GM19324 (cell line): Measurements from ENCODE around the gene CBR1.
A peak's percentile ranks its signal among the peaks of the same experiment; 100 is the strongest.

Experiments
- ATAC-seq: cut with Tn5 transposase; IDR thresholded peaks from one replicate; pipeline ENCODE4 v1.9.1; 2021; ENCODE audit warnings: mild to moderate bottlenecking, moderate library complexity; ENCODE audit not compliant: unreplicated experiment, low FRiP score

CBR1 gene

DNA sequence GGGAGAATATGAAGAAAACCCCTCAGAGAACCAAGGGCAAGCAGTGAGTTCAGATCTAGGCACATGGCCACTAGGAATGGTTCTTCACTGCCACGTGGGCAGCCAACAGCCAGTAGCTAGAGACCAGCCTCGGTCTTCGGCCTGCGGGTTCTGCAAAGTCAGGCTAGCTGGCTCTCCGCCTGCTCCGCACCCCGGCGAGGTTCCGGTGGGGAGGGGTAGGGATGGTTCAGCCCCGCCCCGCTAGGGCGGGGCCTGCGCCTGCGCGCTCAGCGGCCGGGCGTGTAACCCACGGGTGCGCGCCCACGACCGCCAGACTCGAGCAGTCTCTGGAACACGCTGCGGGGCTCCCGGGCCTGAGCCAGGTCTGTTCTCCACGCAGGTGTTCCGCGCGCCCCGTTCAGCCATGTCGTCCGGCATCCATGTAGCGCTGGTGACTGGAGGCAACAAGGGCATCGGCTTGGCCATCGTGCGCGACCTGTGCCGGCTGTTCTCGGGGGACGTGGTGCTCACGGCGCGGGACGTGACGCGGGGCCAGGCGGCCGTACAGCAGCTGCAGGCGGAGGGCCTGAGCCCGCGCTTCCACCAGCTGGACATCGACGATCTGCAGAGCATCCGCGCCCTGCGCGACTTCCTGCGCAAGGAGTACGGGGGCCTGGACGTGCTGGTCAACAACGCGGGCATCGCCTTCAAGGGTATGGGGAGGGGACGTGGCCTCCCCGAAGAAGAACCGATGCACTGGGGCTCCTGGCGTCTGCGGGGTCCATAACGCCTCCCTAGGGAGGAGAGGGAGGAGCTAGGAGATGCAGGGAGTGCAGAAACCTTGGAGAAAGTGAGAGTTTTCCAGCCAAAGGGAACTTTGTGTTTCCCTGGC is at the start of gene CBR1:
Gene CBR1 (plus strand): TSS at position 312 of the 871 bp plus-strand sequence. CDS start 92 bp downstream, at position 404.
- ATAC-seq = peak; percentile 92

DNA sequence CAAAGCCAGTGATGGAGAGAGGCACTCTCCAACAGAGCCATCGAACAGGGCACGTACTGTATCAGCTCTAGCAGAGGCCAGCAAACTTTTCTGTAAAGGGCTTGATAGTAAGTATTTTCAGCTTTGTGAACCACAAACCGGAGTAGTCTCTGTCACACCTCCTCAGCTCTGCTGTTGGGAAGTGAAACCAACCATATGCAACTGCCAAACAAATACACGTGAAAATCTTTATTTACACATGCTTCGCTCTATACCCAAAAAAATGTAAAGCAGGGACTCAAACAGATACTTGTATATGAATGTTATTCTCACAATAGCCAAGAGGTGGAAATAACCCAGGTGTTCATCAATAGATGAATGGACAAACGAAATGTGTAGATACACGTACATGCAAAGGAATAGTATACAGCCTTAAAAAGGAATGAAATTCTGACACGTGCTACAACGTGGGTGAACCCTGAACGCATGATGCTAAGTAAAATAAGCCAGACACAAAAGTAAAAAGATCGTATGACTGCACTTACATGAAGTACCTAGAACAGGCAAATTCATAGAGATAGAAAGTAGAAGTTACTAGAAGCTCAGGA is 48.5 kb upstream of the CBR1 start:
- ATAC-seq = no peak

DNA sequence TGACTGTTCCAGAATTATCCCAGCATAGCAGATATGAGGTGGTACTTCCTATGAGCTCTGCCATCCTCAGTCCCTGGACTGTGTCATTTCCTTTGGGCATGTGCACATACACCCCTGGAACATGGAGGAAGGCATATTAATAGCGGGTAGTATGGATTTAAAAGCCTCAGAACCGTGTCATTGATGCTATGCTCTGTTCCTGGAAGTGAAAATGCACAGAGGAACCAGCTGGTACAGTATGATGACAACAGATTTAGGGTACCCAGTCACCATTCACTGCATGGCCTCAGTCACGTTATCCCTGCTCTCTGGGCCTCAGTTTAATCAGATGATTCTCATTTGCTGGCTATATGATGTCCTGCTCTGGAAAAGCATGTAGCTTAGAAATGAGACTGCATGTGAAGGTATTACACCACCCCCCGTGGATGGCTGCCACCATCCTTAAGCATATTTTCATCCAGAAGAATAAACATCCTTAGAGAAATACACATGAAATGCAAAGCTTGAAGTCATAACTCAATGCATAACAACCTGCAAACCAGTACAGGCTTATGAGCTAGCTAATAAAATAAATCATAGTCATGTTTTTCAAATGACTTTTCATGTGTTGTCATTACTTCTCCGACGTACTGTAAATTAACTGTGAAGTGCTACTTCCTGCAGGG is 47.3 kb upstream of the CBR1 start:
- ATAC-seq = no peak

DNA sequence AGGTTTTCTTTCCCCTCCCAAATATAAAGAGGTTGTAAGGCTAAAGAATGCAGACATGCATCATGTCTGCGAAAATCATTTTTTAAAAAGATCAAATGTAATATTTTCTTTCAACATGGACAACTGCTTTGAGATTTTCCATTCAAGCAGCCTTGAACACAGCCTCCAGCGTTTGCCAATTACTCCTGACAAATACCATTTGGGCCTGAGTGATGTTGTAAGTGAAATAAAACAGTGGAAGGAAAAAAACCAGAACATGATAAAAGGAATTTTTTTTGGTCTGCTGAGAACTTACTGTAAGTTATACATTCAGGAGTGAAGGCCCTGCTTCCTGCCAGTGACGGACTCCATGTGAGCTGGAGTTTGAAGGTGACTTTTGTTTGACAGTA is 46.7 kb upstream of the CBR1 start:
- no peak for ATAC-seq

DNA sequence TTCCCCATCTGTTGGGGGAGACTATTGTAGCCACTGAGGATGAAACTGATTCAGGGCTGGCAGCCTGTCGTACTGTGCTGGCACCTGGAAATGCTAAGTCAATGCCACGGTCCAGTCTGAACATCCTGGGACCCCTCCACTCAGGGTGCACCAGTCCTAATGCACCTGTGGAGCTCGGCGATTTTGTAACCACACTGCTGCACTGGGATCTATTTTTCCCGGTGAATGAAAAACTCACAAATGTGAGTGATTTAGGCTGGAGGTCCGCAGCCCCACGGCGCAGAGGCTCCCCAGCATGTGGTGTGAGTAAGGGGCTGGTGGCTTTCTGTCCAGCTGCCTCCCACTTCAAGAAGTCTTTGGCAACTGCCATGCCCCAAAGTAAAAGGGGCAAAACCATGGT is 45.0 kb upstream of the CBR1 start:
- no peak for ATAC-seq

DNA sequence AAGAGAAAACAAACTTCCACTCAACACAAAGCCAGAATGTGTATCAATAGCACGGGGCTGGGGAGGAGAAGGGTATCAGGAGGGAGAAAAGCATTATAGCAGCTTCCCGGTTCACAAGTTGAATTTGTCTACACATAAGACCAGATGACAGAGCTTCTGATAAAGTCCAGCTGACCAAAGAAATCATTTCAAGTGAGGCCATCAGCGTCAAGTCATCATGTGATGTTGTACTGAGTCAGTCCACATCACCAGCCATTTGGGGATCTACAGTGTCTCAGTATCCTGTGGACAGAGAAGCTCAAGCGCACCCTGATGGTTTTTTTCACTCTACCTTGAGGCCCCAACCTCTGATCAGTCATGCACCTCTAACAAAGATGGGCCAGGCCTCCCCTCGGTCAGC is 42.5 kb upstream of the CBR1 start:
- ATAC-seq = no peak

DNA sequence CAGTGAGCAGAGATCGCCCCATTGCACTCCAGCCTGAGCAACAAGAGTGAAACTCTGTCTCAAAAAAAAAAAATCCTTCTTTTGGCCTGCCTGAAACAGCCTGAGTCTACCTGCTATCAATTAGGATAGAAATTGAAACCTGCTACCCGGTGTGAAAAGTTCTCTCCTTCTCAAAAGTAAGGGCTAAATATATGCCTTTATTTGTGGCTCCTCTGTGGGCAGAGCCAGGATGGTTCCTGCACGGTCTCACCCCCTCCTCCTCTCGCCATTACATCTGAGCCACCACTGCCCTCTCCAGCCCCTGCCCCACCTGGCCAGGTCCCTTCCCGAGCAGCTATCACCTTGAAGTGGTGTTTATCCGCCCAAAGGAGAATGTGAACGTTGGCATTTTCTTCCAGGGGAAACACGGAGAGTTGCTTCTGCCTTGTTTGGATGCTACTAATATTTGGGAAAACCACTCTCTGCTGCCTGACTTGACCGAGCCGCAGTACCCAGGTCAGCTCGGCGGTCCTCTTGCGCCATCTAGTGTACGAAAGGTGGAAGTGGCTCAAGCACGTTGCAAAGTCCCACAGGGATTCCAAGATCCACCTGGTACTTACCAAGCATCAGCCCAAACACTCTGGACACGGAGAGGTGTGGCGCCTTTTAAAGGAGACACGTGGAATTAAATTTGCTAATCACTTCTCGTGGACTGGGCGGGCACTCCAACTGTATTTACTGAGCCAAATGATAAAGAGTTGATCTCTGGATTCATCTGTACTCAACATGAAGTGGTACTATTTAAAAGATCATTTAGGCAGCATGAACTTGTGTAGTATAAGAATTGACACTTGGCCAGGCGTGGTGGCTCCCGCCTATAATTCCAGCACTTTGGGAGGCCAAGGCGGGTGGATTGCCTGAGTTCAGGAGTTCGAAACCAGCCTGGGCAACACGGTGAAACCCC is 41.4 kb upstream of the CBR1 start:
- peak; percentile 67 for ATAC-seq

DNA sequence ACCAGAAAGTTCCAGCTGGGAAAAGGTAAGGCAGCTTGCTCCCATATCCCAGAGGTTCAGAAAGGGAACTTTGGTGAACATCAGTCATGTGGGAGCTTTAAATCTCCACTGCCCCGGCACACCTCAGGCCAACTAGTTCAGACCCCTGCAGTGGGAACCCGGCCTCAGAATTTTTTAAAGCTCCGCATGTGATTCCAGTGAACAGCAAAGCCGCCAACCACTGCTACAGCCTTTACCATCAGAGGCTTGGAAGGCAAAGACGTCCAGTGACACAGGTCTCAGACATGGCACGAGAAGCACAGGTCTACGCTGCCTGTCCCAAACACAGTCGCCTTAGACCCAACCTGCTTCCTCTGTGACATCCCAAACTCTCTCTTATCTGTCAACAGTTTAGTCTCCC is 40.5 kb upstream of the CBR1 start:
- no peak for ATAC-seq

DNA sequence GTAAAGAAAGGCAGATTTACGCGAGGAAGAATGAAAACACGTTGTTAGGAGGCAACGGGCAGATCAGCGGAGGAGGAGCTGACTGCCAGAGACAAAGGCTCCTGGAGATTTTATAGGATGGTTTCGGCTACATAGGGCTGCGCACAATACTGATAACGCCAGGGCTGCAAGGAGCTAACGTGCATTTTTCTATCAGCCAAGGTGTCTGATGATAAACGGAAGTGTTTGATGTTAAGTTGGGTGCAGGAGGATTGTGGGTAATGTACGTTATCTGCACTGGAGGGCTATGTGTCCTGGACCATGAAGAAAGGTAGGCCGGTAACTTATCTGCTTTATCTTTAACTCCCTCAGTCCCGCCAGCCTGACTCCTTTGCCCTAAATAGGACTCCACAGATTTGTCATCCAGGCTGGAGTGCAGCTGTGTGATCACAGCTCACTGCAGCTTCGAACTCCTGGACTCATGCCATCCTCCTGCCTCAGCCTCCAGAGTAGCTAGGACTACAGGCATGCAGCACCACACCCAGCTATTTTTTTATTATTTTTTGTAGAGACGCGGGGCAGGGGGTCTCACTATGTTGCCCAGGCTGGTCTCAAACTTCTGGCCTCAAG is 39.1 kb upstream of the CBR1 start:
- no peak for ATAC-seq

DNA sequence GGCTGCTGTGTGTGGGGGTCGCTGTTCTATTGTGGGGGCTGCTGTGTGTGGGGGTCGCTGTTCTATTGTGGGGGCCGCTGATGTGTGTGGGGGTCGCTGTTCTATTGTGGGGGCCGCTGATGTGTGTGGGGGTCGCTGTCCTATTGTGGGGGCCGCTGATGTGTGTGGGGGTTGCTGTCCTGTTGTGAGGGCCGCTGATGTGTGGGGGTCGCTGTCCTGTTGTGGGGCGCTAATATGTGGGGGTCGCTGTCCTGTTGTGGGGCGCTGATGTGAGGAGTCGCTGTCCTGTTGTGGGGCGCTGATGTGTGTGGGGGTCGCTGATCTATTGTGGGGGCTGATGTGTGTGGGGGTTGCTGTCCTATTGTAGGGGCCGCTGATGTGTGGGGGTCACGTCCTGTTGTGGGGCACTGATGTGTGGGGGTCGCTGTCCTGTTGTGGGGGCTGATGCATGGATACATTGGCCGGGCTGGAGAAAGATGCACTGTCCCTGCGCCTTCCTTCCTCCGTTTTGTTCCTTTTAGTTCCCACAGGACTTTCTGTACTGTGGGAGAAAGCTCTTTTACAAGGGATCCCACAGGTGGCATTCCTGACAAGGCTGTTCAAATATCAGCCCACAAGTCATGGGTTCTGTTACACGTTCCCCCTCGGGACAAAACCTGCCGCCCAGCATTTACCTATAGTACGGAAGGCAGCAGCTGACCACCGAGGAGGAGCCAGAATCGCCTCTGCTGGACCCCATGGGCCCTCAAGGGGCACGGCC is 37.0 kb upstream of the CBR1 start:
- no peak for ATAC-seq

DNA sequence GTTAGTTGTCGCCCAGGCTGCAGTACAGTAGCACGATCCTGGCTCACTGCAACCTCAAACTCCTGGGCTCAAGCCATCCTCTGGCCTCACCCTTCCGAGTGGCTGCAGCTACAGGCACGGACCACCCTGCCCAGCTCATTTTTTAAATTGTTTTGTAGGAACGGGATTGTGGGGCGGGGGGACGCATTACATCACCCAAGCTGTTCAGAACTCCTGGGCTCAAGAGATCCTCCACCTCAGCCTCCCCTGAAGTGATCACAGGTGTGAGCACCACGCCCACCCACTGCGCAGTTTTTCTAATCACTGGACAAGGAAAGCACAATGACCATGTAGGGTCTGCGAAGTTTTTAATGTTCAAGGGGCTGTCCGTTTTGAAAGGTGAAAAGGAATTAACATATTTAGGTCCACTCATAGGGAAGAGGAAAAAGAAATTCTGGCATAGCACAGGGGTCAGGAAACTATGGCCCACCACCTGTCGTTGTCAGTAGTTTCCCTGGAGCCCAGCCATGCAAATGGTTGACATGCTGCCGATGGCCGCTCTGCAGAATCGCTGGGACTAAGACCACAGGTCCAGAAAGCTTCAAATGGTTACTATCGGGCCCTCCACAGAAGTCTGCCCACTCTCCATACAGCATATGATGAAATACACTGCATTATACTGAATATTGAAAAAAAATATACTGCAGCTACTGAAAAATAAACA is 35.5 kb upstream of the CBR1 start:
- ATAC-seq = no peak

DNA sequence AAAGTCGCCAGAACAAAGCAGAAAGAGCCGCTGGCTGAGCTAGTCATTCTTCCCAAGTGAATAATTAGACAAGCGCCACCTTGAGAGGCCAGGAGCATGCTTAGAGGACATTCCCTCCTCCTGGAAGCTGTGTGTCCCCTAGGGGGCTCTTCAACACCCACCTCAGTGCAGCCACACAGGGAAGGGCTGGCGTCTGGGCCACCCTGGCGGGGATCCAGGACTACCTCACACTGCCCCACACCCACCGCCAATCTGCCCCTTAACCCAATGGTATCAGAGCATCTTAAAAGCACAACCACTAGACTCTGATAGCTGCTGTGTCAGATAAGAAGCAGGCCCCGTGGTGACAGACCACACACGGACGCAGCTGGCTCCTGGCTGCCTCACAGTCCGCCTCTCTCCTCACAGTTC is 34.4 kb upstream of the CBR1 start:
- no peak for ATAC-seq

DNA sequence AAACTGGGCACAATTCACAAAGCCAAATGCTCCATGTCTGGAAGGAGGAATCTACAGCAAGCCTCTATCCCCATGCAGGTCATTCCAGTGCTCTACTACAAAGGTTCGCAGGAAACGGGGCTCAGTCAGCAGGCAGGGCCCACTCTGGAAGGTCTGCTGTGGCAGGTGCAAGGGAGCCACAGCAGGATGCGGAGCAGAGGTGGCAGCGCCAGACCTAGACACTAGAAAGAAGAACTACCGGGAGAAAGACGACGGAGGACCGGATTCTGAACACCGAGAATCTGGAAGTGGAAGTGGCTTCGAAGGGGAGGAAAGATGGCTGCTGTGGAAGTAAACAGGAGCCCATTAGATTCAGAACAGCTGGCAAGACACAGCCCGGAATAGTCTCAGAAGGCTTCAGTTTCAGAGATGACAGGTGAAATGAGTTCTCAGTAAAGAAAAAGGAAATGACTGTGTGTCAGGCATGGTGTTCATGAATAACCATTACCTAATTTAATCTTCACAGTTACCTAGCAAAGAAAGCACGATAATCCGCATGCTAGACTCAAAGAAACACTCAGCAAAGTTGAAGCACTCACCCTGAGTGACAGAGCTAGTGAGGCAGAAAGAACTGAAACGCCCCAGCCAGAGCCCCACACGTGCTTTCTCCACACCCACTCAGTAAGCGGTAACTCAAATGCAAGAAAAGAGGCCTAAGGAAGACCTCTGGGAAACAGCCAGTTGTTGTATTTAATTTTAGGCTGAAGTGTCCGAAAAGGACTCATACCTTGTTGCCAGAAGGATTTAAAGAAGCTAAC is 30.9 kb upstream of the CBR1 start:
- no peak for ATAC-seq

DNA sequence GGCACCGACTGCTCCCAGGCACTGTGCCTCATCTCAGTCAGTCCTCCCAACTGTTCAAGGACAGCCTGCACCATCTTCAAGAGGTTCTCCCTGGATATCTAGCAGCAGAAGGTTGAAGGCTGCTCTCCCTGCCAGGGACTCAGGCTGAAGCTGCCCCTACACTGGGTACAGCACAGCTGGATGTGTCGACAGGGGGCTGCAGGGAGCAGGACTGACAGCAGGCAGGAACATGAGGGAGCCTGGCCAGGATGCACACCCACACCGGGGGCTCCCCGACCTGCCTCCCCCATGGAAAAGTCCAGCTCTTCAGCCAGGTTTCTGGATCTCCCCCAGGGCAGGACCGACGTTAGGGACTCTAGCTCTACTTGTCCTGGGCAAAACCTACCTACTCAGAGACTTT is 30.0 kb upstream of the CBR1 start:
- no peak for ATAC-seq

DNA sequence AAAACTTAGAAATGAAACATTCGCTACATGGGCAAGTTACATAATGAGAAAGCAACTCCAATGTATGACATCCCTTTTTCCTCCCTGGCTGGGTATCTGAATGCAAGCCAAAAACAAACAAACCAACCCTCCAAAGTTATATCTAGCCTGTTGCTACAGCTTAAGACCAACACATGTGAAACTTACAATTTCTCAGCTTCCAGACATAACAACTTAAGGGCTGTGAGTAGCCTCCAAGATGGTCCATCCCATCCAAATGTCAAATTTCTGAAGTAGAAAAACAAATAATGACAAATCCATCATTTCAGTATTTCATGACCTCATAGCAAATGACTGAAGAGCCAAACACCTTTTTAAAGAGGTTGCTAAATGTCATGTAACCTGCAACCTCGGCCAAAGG is 29.4 kb upstream of the CBR1 start:
- ATAC-seq = no peak

DNA sequence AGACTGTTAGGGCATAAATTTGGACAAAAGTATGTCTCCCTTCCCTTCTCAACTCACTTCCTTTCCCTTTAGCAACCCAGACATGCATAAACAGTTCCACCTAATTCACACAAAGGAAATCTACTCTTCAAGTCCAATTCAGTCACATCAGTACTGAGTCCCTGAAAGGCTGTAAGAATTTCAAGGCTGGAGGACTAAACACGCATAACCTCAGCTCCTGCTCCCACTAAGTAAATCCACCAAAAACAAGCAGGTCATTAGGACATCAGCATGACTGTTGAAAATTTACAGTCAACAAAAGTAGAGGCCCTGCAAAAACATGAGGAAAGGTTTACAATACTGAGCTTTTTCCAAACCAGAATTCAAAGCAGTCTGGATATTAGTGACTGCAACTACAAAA is 27.9 kb upstream of the CBR1 start:
- ATAC-seq = no peak

DNA sequence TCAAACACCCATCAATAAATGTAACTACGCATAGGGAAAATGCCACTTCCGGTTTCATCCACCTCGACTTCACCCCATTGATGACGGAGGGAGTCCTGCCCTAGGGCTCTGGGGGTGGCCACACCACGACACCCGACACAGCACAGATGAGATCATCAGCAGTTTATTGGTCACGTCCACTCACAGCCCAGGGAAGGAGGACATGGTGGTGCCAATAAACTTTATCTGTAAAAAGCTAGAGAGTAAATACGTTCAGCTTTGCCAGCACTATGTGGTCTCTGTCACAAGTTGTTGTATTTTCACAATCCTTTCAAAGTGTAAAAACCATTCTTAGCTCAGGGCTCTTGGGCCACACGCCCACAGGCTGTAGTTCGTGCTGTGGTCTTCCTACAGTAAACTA is 25.8 kb upstream of the CBR1 start:
- no peak for ATAC-seq

DNA sequence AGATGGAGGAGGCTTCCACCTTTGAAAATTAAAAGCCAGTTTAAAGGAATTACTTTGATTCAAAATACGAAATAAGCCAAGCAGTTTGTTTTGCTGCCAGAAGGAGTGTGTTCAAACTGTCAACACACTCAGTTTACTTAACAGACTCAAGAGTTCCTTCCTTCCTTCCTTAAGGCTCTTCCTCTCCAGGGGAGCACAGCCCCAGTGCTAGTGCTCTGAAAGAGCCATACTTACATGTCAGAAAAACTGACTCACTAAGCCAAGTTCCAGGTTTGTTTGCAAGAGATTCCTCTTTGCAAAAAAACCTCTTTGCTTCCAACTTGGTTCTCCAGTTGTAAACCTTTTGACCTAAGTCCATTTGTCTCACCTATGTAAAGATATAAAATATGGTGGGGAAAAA is 23.8 kb upstream of the CBR1 start:
- no peak for ATAC-seq
